A549 (cell line): ENCODE measurements around the gene MPDU1.

Experiments used
- BHLHE40 ChIP-seq: IDR thresholded peaks from 2 replicates; pipeline ENCODE4 v1.6.1; 2012; ENCODE audit warnings: low read depth, low read length, inconsistent platforms
- EP300 ChIP-seq, 2 experiments: fragments of >200 bp; sonication (Bioruptor Twin); formaldehyde crosslinking; IDR thresholded peaks; 2 replicates in 1 of 2; 3 replicates in 1 of 2; pipeline ENCODE4 v1.6.1; 2016 to 2017
- GATA3 ChIP-seq: IDR thresholded peaks from 2 replicates; pipeline ENCODE4 v1.6.1; 2012; ENCODE audit warnings: borderline replicate concordance
- JUN ChIP-seq, 2 experiments: fragments of >200 bp; sonication (Bioruptor Twin); formaldehyde crosslinking; IDR thresholded peaks; 2 replicates in 1 of 2; 3 replicates in 1 of 2; pipeline ENCODE4 v1.6.1; 2016 to 2017
- JUNB ChIP-seq: fragments of >200 bp; sonication (Bioruptor Twin); formaldehyde crosslinking; IDR thresholded peaks from 2 replicates; pipeline ENCODE4 v1.6.1; 2016
- NPAS2 ChIP-seq: fragments of 250-450 bp; sonication (Bioruptor Pico); IDR thresholded peaks from 2 replicates; pipeline ENCODE4 v1.8.0; 2022; ENCODE audit warnings: mild to moderate bottlenecking, moderate library complexity, borderline replicate concordance
- POLR2A ChIP-seq: IDR thresholded peaks from 2 replicates; pipeline ENCODE4 v1.6.1; 2012; ENCODE audit warnings: mild to moderate bottlenecking, low read length
- RAD21 ChIP-seq, 2 experiments: fragments of >200 bp in 1 of 2; sonication (Bioruptor Twin) in 1 of 2; formaldehyde crosslinking in 1 of 2; IDR thresholded peaks in 1 of 2; conservative IDR thresholded peaks in 1 of 2; 2 replicates in 1 of 2; 3 replicates in 1 of 2; pipeline ENCODE4 v1.6.1; 2012 to 2018; ENCODE audit warnings: inconsistent platforms in 1 of 2
- ZNF302 ChIP-seq: fragments of 250-450 bp; sonication (Bioruptor Pico); IDR thresholded peaks from 2 replicates; pipeline ENCODE4 v1.9.0; 2021; ENCODE audit warnings: inconsistent platforms, mild to moderate bottlenecking, moderate library complexity
- TF ChIP-seq, protein P1 (sequence below): fragments of 450-650 bp; IDR thresholded peaks from 2 replicates; pipeline ENCODE4 v1.6.1; 2014; ENCODE audit warnings: antibody characterized with exemption
- TF ChIP-seq, protein P2 (sequence below): fragments of >200 bp; sonication (Bioruptor Twin); formaldehyde crosslinking; IDR thresholded peaks from 3 replicates; pipeline ENCODE4 v1.5.1; 2016
- TF ChIP-seq, protein P3 (sequence below): fragments of >200 bp; sonication (Bioruptor Twin); formaldehyde crosslinking; IDR thresholded peaks from 2 replicates; pipeline ENCODE4 v1.6.1; 2016
- TF ChIP-seq, protein P4 (sequence below): fragments of 200-600 bp; sonication (generic); IDR thresholded peaks from 2 replicates; pipeline ENCODE4 v1.6.1; 2016; ENCODE audit warnings: antibody characterized with exemption, mild to moderate bottlenecking, moderate library complexity

DNA sequence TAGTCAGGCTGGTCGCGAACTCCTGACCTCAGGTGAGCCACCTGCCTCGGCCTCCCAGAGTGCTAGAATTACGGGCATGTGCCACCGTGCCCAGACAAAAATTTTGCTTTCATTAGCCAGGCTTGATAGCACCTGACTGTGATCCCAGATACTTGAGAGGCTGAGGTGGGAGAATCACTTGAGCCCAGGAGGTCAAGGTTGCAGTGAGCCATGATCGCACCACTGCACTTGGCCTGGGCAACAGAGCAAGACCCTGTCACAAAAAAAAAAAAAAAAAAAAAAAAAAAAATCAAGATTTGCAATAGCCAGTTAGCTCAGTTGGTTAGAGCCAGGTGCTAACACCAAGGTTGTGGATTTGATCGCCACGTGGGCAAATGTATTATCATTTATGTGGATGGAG is 37.2 kb downstream of the MPDU1 start:
- TF ChIP-seq, protein P1, sequence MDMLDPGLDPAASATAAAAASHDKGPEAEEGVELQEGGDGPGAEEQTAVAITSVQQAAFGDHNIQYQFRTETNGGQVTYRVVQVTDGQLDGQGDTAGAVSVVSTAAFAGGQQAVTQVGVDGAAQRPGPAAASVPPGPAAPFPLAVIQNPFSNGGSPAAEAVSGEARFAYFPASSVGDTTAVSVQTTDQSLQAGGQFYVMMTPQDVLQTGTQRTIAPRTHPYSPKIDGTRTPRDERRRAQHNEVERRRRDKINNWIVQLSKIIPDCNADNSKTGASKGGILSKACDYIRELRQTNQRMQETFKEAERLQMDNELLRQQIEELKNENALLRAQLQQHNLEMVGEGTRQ: no peak
- TF ChIP-seq, protein P2, sequence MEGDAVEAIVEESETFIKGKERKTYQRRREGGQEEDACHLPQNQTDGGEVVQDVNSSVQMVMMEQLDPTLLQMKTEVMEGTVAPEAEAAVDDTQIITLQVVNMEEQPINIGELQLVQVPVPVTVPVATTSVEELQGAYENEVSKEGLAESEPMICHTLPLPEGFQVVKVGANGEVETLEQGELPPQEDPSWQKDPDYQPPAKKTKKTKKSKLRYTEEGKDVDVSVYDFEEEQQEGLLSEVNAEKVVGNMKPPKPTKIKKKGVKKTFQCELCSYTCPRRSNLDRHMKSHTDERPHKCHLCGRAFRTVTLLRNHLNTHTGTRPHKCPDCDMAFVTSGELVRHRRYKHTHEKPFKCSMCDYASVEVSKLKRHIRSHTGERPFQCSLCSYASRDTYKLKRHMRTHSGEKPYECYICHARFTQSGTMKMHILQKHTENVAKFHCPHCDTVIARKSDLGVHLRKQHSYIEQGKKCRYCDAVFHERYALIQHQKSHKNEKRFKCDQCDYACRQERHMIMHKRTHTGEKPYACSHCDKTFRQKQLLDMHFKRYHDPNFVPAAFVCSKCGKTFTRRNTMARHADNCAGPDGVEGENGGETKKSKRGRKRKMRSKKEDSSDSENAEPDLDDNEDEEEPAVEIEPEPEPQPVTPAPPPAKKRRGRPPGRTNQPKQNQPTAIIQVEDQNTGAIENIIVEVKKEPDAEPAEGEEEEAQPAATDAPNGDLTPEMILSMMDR: no peak
- TF ChIP-seq NPAS2 (CRISPR knock-in tag) (no peak), RAD21 (conservative IDR thresholded peaks at IDR 0.05 in 1 of 2, IDR thresholded peaks at IDR 0.05 in 1 of 2) (no peak), BHLHE40 (no peak), JUN (IDR thresholded peaks at IDR 0.05) (no peak), EP300 (IDR thresholded peaks at IDR 0.05) (no peak), JUNB (no peak), ZNF302 (no peak), GATA3 (no peak), POLR2A (no peak)
- TF ChIP-seq, protein P3, sequence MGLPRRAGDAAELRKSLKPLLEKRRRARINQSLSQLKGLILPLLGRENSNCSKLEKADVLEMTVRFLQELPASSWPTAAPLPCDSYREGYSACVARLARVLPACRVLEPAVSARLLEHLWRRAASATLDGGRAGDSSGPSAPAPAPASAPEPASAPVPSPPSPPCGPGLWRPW: no peak
- TF ChIP-seq, protein P4, sequence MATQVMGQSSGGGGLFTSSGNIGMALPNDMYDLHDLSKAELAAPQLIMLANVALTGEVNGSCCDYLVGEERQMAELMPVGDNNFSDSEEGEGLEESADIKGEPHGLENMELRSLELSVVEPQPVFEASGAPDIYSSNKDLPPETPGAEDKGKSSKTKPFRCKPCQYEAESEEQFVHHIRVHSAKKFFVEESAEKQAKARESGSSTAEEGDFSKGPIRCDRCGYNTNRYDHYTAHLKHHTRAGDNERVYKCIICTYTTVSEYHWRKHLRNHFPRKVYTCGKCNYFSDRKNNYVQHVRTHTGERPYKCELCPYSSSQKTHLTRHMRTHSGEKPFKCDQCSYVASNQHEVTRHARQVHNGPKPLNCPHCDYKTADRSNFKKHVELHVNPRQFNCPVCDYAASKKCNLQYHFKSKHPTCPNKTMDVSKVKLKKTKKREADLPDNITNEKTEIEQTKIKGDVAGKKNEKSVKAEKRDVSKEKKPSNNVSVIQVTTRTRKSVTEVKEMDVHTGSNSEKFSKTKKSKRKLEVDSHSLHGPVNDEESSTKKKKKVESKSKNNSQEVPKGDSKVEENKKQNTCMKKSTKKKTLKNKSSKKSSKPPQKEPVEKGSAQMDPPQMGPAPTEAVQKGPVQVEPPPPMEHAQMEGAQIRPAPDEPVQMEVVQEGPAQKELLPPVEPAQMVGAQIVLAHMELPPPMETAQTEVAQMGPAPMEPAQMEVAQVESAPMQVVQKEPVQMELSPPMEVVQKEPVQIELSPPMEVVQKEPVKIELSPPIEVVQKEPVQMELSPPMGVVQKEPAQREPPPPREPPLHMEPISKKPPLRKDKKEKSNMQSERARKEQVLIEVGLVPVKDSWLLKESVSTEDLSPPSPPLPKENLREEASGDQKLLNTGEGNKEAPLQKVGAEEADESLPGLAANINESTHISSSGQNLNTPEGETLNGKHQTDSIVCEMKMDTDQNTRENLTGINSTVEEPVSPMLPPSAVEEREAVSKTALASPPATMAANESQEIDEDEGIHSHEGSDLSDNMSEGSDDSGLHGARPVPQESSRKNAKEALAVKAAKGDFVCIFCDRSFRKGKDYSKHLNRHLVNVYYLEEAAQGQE: no peak
